ENCODE data around the gene CNDP2.

Gene CNDP2

DNA sequence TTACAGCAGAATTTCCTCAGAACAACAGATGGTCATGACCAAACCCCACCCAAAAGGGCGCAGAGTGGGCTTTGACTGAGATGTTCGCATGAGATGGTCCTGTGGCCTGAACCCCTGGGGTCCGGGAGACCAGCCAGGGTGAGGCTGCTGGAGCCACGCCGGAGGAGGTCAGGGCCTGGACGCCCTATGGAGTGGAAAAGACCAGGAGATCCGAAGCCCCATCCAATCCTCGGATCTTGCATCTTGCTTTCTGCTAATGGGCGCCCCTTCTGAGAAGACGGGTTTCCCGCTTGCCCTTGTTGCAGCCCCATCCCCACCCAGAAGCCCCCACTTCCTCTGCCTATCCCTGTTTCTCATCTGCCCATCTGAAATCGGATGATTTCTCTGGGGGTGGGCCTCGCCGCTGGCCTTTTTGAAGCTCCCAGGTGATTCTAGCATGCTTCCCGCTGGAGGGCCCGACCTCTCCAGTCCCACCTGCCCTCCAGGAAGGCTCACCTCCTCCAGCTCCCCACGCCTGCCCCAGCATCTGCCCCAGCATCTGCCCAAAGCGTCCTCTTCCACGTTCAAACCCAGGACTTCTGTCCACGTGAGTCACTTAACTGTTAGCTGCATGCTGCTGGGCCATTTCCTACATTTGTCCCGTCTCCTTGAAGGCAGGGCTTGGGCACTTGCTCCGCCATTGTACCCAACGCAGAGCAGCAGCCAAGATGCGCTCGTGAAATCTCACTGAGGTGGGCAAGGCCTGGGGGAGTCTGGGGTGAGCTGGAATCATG lies 33.8 kb downstream of the CNDP2 start:
- H3K4me3 ChIP-seq (ENCODE audit: low read length) = no peak overlapping the region
- no peak for DNase-seq (ENCODE audit: low read depth)
- TF ChIP-seq, protein P1, sequence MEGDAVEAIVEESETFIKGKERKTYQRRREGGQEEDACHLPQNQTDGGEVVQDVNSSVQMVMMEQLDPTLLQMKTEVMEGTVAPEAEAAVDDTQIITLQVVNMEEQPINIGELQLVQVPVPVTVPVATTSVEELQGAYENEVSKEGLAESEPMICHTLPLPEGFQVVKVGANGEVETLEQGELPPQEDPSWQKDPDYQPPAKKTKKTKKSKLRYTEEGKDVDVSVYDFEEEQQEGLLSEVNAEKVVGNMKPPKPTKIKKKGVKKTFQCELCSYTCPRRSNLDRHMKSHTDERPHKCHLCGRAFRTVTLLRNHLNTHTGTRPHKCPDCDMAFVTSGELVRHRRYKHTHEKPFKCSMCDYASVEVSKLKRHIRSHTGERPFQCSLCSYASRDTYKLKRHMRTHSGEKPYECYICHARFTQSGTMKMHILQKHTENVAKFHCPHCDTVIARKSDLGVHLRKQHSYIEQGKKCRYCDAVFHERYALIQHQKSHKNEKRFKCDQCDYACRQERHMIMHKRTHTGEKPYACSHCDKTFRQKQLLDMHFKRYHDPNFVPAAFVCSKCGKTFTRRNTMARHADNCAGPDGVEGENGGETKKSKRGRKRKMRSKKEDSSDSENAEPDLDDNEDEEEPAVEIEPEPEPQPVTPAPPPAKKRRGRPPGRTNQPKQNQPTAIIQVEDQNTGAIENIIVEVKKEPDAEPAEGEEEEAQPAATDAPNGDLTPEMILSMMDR (conservative IDR thresholded peaks at IDR 0.05; ENCODE audit: low read length) = no peak

DNA sequence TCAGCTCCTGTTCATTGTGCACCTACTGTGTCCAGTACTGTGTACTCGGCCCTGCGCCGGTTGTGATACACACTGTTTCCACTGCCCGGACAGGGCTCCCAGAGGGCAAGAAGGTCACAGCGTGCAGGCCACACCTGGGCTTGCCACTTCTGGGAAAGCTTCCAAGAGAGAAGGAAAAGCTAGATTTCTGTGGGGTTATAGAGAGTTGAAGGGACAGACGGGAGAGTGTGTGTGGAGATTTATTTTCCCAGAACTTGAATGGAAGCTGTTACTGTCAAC lies 34.4 kb downstream of the CNDP2 start:
- no peak for DNase-seq (ENCODE audit: low read depth)
- no peak overlapping the region for H3K4me3 ChIP-seq (ENCODE audit: low read length)
- TF ChIP-seq, protein P1 (conservative IDR thresholded peaks at IDR 0.05; ENCODE audit: low read length) = no peak

DNA sequence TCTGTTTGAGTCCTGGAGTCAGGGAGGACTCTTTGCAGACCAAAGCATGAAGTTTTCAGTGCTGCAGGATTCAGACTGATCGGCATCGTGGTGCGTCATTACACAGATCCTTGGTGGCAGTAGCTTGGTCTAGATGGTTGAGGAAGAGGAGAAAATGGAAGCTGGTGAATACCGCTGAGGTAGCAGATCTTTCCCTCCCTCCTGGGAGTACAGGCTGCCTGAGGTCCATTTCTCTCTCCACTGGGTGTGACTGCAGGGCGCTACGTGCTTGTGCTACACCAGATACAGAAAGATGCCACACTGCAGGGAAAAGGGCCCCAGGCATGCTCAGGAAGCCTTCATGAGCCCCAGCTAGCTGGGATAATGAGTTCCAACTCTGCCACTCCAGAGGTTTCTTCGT lies 34.9 kb downstream of the CNDP2 start:
- TF ChIP-seq, protein P1 (conservative IDR thresholded peaks at IDR 0.05; ENCODE audit: low read length) = no peak
- H3K4me3 ChIP-seq (ENCODE audit: low read length) = no peak overlapping the region
- DNase-seq (ENCODE audit: low read depth) = no peak

DNA sequence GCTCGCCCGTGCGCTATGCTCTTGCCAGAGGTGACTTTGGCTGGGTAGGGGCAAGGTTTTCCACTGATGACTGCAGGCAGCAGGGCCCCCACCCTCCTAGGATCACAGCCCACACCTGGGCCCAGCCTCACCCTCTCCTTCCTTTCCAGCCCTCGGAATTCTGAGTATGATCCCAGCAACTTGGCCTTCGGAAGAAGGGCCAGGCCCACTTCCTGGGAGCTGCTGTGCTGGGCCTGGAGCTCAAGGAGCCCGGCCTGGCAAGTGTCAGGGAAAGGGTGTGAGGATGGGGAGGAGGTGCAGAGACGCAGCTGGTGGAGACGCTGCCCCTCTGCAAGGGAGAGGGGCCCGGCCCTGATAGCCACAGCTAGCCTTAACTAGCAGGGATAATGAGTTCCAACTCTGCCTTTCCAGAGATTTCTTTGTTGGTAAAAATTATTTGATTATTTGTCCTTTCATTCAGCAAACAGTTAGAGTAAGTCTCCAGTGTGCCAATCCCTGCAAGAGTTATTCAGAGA lies 36.4 kb downstream of the CNDP2 start:
- DNase-seq (ENCODE audit: low read depth) = no peak
- H3K4me3 ChIP-seq (ENCODE audit: low read length) = no peak overlapping the region
- TF ChIP-seq, protein P1 (conservative IDR thresholded peaks at IDR 0.05; ENCODE audit: low read length) = no peak

DNA sequence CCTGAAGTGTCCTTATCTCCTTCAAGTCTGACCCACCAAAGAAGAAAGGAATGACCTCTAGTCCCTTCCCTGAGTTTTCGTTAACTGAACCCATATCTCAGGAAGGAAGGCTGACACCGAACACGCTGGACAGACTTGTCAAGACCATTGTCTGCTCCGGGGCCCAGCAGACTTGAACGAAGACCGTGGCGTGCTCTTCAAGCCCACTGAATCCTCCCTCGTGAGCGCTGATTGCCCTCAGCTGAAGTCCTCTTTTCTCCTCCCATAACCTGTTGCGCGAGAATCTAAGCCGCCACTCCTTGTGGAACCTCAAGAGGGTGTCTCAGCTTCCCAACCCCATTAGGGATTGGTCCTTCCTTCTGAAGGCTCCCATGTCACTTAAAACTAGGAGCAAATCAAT lies 37.5 kb downstream of the CNDP2 start:
- TF ChIP-seq, protein P1 (conservative IDR thresholded peaks at IDR 0.05; ENCODE audit: low read length) = no peak

DNA sequence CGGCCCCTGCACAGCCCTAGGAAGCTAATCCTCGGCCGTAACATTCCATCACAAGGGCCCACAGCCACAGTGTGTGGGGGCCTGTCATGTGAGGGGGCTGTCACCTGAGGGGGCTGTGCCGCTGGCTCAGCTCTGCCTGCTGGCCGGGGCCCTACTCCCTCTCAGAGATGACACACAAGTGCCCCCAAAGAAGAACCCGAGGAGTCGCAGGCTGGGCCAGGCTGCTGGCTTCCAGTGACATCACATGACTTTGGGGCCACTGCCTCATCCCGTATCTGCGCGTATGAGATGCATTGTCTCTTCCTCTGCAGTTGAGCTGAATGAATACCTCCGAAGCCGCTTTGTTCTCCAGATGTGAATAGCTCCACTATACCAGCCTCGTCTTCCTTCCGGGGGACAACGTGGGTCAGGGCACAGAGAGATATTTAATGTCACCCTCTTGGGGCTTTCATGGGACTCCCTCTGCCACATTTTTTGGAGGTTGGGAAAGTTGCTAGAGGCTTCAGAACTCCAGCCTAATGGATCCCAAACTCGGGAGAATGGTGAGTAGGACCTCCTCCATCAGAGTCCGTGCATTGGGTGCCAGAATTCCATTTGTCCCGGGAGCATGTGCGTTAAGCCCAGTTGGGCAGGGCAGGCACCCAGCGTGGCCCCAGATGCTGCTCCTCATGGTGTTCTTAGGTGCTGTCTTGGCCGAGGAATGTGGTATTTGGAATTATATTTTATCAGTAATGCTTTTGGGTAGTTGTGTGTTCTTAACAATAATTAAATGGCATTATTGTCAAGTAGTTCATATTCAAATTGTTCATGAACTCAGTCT lies 38.2 kb downstream of the CNDP2 start, which contains the start of gene CNDP1:
Gene CNDP1, plus strand, starts transcription at position 351 of the 820 bp plus-strand sequence. Its CDS starts 168 bp downstream, at position 519.
- H3K4me3 ChIP-seq (ENCODE audit: low read length) = no peak within 1 kb of the TSS
- TF ChIP-seq, protein P1 (conservative IDR thresholded peaks at IDR 0.05; ENCODE audit: low read length) = no peak
- DNase-seq (ENCODE audit: low read depth) = no peak

More for the DNA sequence above, 37.5 kb downstream of the CNDP2 start:
- no peak for DNase-seq (ENCODE audit: low read depth)
- no peak overlapping the region for H3K4me3 ChIP-seq (ENCODE audit: low read length)

All from AG10803 (cell line).